ENCODE results near the gene IL37.
"Not testable (repeated sequence)": the region's sequence is repeated elsewhere in the genome, so short reads cannot be mapped to it uniquely, and the experiment has no call there.

The IL37 gene

DNA sequence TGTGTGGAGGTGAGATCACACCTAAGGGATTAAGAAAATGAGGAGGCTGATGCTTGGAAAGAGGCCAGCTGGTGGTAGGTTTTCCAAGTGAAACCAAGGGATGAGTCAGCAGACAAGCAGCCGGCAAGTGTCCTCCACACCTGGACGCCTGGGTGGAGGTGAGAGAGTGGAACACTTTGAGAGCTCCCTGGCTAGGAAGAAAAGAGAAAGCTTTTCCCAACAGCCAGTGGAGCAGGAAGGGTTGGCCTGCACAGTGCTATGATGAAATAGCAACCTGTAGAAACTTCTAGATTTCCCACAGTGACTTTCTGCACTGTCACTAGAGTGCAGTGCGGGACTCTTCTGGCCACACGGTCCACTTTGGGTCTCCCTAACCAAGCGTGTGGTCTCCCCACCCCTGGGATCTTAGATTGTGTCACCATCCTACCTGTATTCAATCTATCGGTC is 19.6 kb upstream of the IL37 start:
- no peak for DNase-seq

DNA sequence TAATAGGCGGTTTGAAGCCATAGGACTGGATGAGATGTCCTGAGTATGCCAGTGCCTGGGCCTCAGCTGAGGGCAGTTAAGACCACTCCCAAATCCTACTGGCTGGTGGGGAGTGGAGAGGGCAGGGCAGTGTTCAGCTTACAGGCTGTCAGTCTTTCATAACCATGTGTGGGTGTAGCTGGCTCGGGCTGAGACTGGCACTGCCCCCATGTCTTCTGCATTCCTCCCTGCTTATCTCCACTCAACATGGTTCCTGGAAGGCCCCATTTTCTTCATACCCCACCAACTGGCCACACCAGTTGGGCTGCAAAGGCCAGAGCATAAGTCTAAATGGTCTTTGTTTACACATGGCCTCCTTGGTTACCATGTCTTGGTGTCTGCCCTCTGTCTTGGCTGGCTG is 17.2 kb upstream of the IL37 start:
- no peak for DNase-seq

DNA sequence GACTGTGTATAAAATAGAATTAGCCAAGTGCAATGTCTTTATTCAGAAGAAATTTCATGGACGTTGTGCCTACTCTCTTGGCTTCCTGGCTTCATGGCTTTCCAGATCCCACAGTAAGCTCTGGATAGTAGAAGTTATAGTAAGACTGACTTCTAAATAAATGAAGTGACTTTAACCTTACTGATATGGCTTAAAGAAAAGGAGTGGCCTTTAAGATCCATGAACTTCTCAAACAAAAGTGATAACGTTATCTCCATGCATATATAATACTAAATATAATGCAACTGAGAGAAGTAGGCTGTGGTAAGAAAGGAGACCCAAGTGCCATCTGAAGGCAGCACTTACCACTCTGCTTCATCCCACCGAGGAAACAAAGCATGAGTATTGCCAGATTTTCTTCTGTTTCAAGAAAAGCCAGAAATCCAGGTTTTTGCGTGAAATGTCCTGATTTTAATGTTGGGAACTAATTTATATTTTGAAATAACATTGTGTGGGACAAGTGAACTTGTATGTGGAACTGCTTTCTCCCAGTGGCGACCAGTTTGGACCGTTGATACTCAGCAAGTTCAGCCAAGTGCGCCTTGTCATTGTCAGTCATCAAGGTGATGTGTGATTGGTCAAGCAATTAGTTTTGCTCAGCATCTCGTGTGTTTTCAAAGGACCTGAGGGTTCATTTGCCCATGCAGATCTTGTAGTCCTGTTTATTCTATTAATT is 13.9 kb upstream of the IL37 start:
- DNase-seq, result no peak

- no peak for DNase-seq
Measured at GRCh38 chr2:112897624-112897978, 13.4 kb upstream of the IL37 start.

DNA sequence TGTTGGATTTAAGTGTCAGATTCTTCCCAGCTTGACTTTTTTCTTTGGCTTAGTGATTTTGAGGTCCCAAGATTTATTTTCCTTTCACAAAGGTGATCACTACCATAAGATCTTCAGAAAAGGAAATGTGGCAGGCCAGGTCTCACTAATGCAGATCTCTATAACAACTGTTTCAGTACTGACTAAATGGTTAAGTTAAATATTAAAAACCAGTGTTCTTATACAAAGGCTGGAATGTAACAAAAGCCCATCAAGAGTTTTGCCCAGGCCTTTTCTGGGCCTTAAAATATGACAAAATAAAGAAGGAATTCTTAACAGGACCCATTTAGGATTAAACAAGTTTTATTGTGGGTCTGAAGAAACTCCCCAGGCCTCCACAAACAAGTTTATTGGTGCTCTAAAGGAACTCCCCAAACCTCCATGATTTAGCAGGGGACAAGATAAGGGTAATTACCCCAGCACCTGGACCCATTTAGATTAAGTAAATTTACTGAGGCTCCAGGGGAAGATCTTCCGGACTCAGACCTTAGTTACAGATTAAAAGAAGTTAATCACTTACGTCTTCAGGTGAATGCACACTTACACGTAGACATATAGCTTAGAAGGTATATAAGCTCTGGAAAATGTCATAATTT is 9.4 kb upstream of the IL37 start:
- DNase-seq, result not testable (repeated sequence)

DNA sequence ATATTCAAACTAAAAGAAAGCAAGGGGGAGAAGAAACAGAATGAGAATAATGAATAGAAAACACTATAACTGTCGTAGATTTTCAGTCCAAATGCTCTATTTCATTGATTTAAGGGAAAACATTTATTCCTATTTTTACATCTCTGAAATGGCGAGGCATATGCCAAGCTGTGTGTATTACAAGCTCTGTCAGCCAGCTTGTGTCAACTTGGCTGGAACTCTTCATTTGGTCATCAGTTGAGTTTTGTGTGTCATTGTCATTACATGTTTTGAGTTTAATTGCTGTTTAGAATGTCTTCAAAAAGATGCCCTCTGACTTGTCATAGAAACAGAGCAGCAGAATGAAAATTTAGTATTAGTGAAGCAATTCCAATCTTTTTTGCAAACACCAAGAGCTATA is 8.1 kb upstream of the IL37 start:
- no peak for DNase-seq

GRCh38 chr2:112904883-112905282 is 6.1 kb upstream of the IL37 start:
- DNase-seq, result no peak

DNA sequence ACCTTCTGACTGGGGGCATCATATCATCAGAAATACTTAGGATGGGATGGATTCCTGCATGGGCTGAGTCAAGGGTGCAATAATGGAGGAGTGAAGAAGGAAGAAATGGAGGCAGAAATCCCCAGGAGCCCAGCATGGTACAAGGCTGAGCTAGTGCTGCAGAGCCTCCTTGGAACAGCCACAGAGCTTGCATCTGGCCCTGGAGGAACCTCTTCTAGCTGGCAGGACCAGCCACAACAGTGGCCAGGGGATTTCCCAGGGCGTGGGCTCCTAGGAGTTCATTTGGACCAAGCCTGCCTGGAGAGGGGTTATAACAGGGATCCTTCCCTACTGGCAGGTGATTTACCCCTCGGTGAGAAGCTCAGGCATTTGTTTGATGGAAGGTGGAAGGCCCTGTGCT is 4.7 kb upstream of the IL37 start:
- no peak for DNase-seq

DNA sequence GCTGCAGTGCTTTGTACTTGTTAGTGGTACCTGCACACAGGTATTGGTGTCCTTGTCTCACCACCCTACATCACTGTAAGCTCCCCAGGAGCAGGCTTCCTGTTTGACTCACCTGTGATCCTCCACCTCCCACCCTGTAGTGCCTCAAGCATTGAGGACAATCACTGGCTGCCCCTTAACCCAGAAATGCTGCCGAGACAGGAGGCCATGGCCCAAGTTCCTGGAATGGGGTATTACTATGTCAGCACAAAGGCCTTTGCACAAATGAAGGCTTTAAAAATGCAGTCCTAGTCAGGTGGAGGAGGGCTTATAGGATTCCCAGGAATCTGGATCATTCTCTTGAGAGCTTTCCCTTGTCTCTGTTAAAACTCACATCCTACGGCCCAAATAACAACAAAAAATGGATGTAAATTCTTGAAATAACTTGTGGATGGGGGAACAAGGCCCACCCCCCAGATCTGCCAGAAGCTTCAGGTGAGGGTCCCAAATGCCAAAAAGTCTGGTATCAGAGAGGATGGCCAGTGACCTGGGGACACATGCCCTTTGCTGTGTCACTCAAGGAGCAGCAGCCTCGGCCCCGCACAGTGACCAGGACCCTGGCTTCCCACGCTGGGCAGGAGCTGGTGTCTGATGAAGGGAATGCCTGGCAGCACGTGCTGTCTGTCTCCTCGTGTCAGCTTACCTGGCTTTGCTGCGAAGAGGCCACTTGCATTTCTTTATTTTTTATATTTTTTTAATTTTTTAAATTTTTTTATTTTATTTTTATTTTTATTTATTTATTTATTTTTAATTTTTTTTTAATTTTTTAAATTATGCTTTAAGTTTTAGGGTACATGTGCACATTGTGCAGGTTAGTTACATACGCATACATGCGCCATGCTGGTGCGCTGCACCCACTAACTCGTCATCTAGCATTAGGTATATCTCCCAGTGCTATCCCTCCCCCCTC is 3.7 kb upstream of the IL37 start:
- DNase-seq, result no peak

GRCh38 chr2:112908559-112908958 is 2.4 kb upstream of the IL37 start:
- DNase-seq, result not testable (repeated sequence)

DNA sequence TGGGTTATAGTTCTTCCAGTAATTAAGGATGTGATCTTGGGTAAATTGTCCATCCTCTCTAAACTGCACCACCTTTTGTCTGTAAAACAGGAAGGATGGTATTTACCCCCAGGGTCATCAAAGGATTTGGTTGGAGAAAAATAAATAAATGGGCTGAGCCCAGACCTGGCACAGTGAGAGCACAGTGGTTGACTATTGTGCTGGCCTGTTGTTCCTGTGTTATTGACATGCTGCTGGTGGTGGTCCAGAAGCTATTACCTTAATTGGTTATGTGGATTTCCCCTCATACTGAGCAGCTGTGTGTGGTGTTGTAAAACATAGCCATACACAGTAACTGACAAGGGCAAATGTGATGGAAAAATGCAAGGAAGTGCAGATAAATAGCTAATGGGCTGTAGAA is 746 bp upstream of the IL37 start:
- no peak for DNase-seq

DNA sequence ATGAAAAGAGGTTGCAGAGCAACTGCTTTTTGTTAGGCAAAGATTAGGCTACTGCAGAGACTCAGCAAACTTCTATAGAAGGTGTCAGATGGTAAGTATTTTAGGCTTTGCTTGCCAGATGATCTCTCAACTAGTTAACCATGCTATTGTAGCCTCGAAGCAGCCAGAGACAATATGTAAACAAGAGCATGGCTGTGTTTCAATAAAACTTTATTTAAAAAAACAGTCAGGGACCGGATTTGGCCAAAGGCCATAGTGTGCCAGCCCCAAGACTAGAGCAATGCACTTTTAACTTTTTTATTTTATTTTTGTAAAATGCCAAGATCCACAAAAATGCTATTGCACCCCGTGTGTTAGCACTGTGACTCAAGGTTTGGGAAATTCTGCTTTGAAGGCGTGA is 1.4 kb downstream of the IL37 start:
- DNase-seq, result no peak

DNA sequence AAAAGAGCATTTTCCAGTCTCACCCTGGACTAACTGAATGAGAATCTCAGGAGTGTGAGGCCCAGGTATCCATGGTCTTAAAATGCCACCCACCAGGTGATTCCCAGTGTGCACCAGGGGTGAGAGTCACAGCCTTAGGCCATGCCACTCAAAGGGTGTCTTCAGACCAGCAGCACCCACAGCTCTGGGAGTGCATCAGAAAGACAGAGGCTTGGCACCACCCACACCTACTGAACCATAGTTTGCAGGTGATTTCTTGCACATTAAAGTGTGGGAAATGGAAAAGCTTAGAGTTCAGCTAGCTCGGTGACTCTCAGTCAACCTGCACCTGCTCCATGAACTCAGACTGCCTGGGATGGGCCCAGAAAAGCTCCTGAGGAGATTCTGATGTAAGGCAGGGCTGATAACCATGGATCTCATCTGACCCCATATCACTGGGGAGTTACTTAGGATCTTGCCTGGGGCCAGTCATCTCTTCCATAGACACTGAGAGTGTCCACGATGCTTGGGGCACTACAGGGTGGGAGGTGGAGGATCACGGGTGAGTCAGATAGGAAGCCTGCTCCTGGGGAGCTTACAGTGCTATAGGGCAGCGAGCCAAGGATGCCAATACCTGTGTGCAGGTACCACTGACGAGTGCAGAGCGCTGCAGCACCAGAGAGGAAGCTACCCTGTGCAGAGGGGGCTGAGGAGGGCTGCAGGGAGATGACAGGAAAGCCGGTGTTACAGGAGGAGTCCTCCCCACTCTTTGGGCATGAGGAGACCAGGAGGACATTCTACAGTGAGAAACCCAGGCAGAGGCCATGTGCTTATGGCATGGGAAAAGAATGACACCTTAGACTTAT is 4.6 kb downstream of the IL37 start:
- no peak for DNase-seq

DNA sequence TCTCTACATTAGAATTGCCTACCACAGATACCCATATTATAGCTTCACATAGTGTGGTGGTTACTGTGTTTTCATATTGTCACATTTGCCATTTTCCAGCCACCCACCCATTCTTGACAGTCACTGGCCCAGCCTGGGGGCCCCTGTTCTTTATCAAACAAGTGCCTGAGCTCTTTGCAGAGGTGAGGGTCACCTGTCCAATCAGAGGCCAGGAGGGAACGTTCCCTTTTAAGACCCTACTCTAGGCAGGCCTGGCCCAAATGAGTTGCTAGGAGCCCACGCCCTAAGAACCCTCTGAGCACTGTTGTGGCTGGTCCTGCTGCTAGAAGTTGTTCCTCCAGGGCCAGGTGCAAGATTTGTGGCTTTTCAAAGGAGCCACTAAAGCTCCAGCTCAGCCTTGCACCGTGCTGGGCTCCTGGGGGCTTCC is 5.2 kb downstream of the IL37 start:
- DNase-seq, result no peak

DNA sequence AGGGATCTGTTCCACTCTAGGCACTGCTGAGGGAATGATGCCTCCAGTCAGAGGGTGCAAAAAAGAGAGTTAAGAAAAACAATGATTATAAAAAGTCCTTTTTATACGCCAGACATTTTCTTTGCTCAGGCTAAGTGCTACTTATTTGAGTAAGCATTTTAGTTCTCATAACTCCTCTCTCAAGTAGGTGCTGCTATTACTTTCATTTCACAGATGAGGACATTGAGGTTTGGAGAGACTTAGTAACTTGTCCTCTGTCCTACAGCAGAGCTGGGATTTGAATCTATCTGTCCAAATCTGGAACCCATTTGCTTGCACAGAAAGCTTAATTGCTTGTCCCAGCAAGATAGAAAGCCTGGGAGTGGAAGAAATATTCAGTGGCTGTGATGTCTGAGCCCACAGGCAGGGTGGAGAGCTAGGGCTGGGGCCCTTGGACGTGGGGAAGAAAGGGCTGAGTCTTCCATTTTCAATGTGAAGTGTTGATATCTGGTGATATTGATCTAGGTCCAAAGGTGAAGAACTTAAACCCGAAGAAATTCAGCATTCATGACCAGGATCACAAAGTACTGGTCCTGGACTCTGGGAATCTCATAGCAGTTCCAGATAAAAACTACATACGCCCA is 5.8 kb downstream of the IL37 start:
- DNase-seq, result no peak

DNA sequence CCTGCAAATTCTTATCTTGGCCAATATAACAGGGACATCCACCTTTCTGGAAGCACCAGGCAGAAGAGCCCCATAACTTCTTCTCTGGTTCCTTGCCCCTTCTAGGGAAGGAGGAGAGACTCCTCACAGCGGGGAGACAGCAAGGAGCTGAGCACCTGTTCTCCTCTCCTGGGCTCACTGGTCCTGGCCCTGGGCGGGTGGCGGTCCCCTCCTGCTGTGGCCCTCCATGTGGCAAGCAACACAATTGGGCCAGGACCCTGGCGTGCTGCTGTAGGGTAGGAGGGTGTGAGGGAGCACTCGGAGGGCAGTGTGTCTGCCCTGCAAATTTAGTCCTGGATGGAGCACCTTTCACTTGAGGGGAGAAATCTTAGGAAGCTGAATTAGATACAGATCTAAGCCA is 6.9 kb downstream of the IL37 start:
- DNase-seq, result no peak

- DNase-seq, result no peak
Measured at GRCh38 chr2:112918256-112918655, 7.3 kb downstream of the IL37 start.

GRCh38 chr2:112919086-112919485 is 8.1 kb downstream of the IL37 start:
- DNase-seq, result no peak

DNA sequence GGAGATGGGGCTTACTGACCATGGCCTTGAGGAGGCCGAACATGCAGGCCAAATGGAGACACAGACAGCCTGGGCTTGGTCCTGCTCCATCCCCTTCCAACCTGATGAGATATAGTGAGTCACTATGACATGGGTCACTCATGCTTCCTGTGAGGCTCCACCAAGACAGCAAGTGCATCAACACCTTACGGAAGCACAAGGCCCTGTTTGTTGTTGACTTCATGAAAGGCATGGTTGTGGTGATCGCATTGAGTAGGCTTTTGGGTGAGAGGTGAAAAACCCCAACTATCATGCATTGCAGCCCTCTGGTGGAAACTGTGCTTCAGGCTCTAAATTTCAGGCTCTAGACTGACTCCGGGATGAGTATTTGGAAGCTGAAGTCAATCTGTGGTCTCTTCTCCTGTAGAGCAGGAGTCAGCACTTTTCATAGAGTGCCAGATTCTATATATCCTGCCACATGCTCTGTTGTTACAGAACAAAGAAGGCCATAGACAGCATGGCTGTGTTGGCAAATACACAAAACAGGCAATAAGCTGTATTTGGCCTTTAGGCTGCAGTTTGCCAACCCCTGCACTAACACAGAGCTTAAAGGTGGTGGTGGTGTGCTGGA is 10.1 kb downstream of the IL37 start:
- peak; percentile 52 for DNase-seq

DNA sequence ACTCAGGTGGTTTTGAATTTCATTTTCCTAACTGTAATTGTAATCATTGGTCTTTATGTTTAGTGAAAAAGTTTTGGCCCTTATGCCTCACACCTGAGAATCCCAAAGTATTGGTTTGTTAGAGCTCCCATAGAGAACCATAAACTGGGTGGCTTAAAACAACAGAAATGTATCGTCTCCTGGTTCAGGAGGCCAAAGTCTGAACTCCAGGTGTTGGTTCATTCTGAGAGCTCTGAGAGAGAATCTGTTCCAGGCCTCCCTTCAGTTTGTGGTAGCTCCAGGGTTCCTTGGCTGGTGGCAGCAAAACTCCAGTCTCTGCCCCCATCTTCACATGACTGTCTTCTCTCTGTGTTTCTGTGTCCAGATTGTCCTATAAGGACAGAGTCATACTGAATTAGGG is 11.0 kb downstream of the IL37 start:
- DNase-seq, result no peak

DNA sequence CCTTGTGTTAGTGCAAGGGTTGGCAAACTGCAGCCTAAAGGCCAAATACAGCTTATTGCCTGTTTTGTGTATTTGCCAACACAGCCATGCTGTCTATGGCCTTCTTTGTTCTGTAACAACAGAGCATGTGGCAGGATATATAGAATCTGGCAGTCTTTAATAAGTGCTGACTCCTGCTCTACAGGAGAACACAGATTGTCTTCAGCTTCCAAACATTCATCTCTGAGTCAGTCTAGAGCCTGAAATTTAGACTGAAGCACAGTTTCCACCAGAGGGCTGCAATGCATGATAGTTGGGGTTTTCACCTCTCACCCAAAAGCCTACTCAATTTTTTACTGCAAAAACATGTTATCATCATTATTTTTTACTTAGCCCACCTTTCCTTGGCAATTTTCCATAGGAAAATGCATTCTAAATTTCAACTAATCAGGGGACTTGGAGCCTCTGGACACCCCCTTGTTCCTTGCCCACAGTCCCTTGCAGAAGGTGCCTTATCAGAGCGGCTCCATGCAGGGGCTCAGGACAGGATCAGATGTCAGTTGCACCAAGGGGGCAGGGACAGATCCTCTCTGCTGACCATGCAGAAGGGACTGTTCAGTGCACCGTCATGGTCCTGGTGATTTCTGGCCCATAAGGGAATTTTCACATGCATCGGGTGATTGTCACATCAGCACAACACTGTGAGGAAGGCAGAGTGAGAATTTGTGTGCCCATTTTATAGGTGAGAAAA is 12.4 kb downstream of the IL37 start:
- DNase-seq, result no peak
